Hindlimb muscle (tissue), 1 donor: ENCODE measurements around the gene EPYC. TPM values are rescaled to one million over a fixed set of nuclear protein-coding genes. Genes with fewer than 3 reads are reported as not detected.
"Not testable (repeated sequence)": the region's sequence is repeated elsewhere in the genome, so short reads cannot be mapped to it uniquely, and the experiment has no call there.

ENCODE experiments used
- DNase-seq: peaks from one replicate; pipeline ENCODE4 v3.0.0-alpha.2; 2013
- polyA plus RNA-seq: library from polyadenylated mRNA; unstranded; fragments of 120-200 nt; gene quantifications from one replicate; pipeline ENCODE4 v1.2.1, GENCODE V29; 2013; ENCODE audit not compliant: insufficient read length

Gene EPYC
- polyA plus RNA-seq, 1 donor = not detected

DNA sequence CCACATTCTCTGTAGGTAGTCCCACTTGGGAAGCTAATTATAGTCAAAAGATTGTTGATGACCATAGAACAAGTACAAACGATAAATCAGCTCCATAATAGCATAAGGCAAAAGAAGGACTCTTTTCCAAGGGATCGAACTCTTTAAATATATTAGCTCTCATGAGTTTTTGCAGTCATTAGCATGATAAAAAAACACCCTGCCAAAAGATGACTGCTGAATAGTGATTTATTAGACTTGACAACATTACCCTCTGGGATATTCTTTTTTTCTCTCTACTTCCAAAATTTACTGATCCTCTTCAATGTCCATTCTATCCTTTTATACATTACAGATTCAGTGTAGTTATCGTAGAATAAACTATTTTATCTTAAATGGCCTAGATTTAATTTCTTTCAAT lies 14.2 kb downstream of the EPYC start:
- peak; percentile 25 for DNase-seq

DNA sequence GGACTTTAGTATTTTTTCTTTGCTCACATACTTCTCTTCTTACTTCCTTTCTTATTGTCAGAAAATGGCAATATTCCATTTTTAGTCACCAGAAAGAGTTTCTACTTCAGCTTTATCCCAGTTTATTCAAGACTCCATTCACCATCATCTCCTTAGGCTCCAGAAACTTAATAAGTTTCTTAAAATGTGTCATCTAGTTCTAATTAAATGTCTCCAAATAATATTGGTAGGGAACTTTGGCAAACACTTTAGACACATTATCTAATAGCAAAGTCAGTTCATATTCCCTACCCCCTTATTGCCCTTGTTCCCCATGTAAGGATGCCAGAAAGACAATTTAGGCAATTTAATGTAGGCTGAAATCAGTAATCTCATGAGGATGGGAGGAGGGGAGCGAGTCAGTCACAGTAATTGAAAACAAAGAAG lies 15.1 kb downstream of the EPYC start:
- DNase-seq = peak; percentile 71

DNA sequence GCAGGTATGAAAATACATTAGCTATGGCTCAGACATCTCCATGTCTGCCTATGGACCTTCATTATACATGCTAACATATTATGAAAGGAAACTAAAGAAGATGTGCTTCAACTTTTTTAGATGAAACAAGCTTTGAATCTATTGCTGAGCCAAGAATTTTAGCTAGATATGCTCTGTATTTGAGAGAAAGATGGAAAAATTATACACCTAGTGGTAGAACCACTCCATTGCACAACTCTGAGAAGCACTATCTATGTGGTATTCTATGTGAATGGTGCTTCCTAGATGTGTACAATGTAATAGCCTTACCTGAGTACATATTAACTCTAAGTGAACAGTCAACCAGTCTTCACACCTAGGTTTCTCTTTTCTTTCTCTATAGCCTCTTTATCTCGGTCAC lies 17.3 kb downstream of the EPYC start:
- DNase-seq = no peak

- DNase-seq = no peak
These were observed 17.7 kb downstream of the EPYC start for GRCh38 chr12:90987101-90987500.

DNA sequence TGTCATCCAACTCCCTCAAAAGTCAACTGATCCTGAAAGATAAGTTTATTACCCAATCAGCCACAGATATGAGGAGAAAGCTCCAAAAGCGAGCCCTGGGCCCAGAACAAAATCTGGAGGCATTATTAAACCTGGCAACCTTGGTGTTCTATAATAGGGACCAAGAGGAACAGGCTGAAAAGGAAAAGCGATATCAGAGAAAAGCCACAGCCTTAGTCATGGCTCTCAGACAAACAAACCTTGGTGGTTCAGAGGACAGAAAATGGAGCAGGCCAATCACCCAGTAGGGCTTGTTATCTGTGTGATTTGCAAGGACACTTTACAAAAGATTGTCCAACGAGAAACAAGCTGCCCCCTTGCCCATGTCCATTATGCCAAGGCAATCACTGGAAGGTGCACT lies 19.4 kb downstream of the EPYC start:
- DNase-seq = not testable (repeated sequence)

GRCh38 chr12:90984114-90984513 lies 20.7 kb downstream of the EPYC start:
- no peak for DNase-seq

DNA sequence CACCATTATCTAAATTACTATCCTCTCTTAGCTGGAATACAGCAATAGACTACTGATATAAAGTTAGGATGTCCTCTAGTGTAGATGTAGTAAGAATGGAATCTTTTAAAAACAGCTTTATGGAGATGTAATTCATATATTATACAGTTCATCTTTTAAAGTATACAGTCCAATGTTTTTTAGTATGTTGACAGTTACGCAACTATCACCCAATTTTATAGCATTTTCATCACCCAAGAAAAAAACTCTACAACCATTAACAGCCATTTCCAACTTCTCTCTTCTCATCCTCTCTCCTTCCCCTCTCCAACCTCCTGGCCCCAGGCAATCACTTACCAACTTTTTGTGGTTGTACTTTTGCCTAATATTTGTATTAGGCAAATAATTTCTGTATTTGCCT lies 22.6 kb downstream of the EPYC start:
- no peak for DNase-seq

DNA sequence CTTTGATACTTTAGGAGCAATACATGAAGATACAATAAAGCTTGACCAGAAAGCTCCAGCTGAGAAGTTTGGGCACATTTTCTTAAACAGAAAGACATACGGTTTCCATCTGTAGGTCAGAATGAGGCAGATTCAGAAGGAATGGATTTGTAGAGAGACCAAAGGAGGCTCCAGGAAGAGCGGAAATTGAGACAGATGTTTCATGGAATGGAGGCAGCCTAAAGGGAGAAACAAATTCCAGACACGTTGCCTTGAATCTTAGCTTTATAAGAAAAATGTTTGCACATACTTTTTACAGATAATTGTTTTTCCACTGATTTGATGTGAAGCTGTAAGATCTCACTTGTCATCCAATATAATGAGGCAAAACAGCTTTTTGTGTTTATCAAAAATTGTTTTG lies 24.8 kb downstream of the EPYC start:
- DNase-seq = peak; percentile 76

GRCh38 chr12:90979019-90979418 lies 25.8 kb downstream of the EPYC start:
- DNase-seq = no peak

GRCh38 chr12:90978117-90978770 lies 26.5 kb downstream of the EPYC start:
- DNase-seq = peak; percentile 64

- no peak for DNase-seq
These were observed 27.5 kb downstream of the EPYC start for GRCh38 chr12:90977224-90977623.

DNA sequence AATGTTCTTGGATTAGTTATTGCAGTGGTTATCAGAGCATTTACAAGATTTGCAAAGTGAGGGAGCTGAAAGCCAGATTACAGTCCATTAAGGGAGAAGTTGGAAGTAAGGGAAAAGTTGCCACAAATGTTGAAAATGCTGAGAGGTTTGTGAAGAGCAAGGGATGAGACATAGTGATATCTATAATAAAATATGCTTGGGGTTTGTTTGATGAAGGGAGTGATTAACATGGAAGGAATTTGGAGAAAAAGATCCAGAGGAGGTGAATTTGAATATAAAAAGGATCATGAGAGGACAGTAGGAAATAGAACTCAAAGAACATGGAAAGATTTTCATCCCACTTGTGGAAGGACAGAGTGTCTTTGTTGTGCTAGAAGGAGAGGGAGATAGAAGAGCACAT lies 30.5 kb downstream of the EPYC start:
- DNase-seq = no peak

- DNase-seq = no peak
These were observed 32.5 kb downstream of the EPYC start for GRCh38 chr12:90972226-90972625.

DNA sequence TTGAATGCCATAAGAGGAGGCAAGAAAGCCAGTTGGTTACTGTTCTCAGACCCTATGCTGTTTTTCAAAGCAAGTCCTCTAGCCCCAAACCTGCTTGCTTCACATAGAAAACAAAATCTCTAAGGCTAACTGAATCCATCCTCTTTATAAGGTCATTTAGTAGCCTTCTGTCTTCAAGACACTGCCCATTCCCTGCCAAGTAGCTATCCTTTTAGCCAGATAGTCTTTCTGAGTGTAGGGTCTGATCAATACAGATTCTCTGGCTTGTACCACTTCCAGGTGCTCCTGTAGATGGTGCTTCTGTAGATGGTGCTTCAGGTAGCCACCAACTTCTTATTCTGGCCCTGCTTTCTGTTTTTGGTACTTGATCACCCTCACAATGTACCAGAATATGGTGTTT lies 33.9 kb downstream of the EPYC start:
- no peak for DNase-seq

DNA sequence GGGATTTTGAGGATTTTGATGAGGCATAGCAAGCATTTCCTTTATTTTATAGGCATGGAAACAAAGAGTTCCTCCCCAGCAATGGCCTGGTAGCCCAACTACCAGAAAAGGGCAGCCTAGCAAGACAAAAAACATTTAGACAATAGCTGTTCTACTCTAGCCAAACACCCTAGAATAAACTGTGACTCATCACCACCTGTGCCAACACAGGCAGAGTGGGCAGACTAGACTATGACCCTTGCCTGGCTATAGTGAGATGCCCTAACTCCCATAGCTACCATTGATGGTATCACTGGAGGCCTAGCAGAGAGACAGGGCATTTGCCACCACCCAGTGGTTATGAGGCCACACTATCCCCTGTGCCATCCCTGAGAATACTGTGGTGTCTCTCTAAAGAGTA lies 34.3 kb downstream of the EPYC start:
- DNase-seq = no peak

DNA sequence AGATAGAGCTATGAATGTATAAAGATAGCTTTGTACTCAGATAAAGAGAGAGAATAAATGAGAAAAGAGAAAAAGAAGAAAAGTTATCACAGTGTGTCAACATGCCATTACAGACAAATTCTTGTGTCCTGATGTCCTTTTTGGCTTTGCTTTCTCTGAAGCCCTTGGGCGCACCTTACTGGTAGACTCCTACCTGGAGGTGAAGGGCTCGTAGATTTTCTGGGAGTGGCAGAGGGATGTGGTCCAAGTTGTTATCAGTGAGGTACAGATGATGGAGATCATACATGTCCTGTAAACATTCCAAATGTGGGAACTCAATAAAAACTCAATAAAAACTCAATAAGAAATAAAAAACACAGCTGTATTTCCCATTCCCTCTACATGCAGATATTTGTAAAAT lies 34.9 kb downstream of the EPYC start:
- no peak for DNase-seq

DNA sequence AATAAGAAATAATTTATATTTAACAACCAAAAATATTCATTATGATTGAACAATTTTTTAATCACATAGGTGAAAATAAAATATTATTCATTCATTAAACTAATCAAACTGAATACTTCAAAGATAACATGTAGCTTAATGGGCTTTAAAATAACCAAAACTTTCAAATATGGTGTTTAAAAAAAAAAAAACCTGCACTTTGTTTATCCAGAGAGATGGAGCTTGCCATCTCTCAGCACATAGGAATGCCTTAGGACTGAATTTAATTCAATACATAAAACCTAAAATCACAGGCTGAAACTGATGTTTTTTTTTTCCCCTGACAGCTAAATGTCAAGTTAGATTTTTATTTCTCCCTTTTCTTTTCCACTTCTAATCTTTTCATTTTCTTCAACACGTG lies 35.4 kb downstream of the EPYC start:
- DNase-seq = no peak

- DNase-seq = no peak
These were observed 39.6 kb downstream of the EPYC start for GRCh38 chr12:90965204-90965603.

GRCh38 chr12:90964616-90965015 lies 40.2 kb downstream of the EPYC start:
- no peak for DNase-seq

- DNase-seq = no peak
These were observed 40.8 kb downstream of the EPYC start for GRCh38 chr12:90963946-90964345.

GRCh38 chr12:90961154-90961553 lies 43.6 kb downstream of the EPYC start:
- no peak for DNase-seq

DNA sequence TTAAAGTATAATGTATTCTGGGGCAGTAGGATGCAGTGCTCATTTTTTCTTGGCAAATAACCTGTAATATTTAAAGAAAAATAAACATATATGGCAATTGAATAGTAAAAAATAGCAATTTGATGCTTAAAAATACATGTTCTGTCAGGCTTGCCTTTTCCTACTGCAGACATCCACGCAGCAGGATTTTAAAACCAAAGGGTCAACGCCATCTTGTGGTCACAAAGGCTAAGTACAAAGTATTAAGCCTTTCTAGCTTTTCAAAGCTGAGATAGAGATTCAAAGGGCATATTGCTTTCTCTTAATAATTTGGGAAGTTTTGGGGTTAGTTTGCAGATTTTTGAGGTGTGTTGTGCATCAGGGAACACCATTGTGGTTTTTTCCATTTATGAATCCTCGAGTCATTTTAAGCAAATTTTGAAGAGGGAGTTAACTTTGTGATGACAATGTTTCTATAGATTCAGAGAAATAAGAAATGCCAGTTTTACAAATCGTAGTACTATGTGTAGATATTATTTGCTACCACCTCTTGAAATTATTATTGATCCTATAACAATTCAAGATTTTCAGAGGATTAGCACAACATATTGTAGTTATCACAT lies 45.1 kb downstream of the EPYC start:
- DNase-seq = peak; percentile 58

DNA sequence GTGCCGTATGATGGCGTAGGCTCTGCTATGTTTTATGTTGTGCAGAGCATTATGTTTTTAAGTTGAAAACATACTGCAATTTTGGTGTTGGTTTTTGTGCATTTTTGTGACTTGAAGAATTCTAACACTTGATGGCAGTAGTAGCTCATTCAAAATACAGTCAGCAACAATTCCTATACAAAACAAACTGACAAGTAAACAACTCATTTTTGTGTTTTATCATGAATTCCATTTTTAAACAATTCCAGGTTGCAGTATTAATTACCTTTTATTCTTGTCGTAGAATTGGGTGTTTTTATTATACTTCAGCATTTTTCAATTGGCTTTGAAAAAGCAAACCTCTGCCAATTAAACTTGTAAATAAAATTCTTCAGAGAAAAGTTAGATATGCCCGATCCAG lies 45.7 kb downstream of the EPYC start:
- peak; percentile 27 for DNase-seq

DNA sequence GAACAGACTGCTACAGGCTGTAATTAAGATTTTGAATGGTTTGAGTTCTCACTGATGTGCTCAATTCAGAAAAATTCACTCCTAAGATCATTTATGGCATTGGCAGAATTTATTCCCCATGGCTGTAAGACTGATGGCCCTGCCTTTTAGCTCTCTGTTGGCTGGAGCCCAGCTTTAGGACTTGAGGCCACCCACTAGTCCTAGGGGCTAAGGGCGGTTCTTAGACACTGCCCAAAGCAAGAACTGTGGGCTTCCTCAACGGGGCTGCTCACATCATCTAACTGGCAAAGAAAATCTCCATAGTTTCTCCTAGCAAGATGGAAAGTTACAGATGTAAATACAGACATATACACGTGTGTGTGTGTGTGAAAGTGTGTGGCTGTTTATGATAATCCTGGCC lies 46.4 kb downstream of the EPYC start:
- DNase-seq = no peak

- DNase-seq = no peak
These were observed 49.9 kb downstream of the EPYC start, which contains the start of gene CCER1 for GRCh38 chr12:90954921-90955320. Gene CCER1 (minus strand): TSS chr12:90955176. CDS start chr12:90954742, 434 bp downstream.
